Heart right ventricle (tissue), 16 donors: ENCODE measurements around the gene QKI. TPM values are rescaled to one million over a fixed set of nuclear protein-coding genes. Genes with fewer than 3 reads are reported as not detected.

Source experiments
- ATAC-seq, 8 donors: fragments of 200-7000 bp; cut with Tn5 transposase; one replicate each; pipeline ENCODE4 v1.9.1; 2020; ENCODE audit warnings: mild to moderate bottlenecking in 8 of 8, moderate library complexity in 8 of 8, moderate number of reproducible peaks in 1 of 8
- DNase-seq, 2 donors: peaks; one replicate each; pipeline ENCODE4 v3.0.0-alpha.2; 2020
- H3K27ac ChIP-seq, 10 donors: fragments of 200-600 bp; sonication (generic) in 2 of 10; one replicate each; pipeline versions ENCODE4 v1.5.0 to v1.8.0; 2020 to 2022; ENCODE audit warnings: mild to moderate bottlenecking in 3 of 10
- H3K27me3 ChIP-seq, 7 donors: fragments of 200-600 bp; one replicate each; pipeline ENCODE4 v1.8.0; 2021 to 2022; ENCODE audit warnings: mild to moderate bottlenecking in 2 of 7
- H3K36me3 ChIP-seq, 9 donors: fragments of 200-600 bp; sonication (generic) in 1 of 9; one replicate each; pipeline versions ENCODE4 v1.5.0 to v1.8.0; 2020 to 2022; ENCODE audit warnings: mild to moderate bottlenecking in 2 of 9
- H3K4me1 ChIP-seq, 9 donors: fragments of 200-600 bp; sonication (generic) in 1 of 9; one replicate each; pipeline versions ENCODE4 v1.5.0 to v1.8.0; 2020 to 2022; ENCODE audit warnings: mild to moderate bottlenecking in 4 of 9
- H3K4me3 ChIP-seq, 10 donors: fragments of 200-600 bp; sonication (generic) in 2 of 10; one replicate each; pipeline versions ENCODE4 v1.5.0 to v1.8.0; 2020 to 2022; ENCODE audit warnings: mild to moderate bottlenecking in 7 of 10, moderate library complexity in 2 of 10
- H3K9me3 ChIP-seq, 11 donors: fragments of 200-600 bp in 10 of 11; sonication (generic) in 2 of 11; one replicate each; pipeline versions ENCODE4 v1.5.0 to v1.8.0; 2013 to 2022; ENCODE audit warnings: mild to moderate bottlenecking in 2 of 11, control low read depth in 1 of 11, moderate library complexity in 1 of 11
- WGBS, 2 donors: extraction: QIAGEN DNeasy Blood & Tissue Kit; methylation state at CpG; one replicate each; pipeline ENCODE4 v1.1.7; 2013; ENCODE audit warnings: inconsistent platforms in 1 of 2; 5-methylcytosine and 5-hydroxymethylcytosine counted together
- intact Hi-C, 10 donors: fragments of 100-400 bp; cut with DNase I; formaldehyde crosslinking; loops; one replicate each; pipeline versions ENCODE4 v1.11.1 to v1.14.2; 2022
- polyA plus RNA-seq, 2 donors: library from polyadenylated mRNA; stranded (reverse); fragments of 200-250 nt; gene quantifications; one replicate each; pipeline ENCODE4 v1.2.3, GENCODE V29; 2013
- total RNA-seq, 10 donors: library from RNA; stranded (reverse); fragmentation: NEBNext Ultra II Directional in 3 of 10; extraction: Animal tissue kit (Norgen Biotek cat#: 25700) in 3 of 10; gene quantifications; one replicate each; pipeline versions ENCODE4 v1.2.1 to v1.2.4, GENCODE V29; 2021 to 2023
- TF ChIP-seq, protein P1 (sequence below), 9 donors: fragments of 200-600 bp; sonication (generic) in 2 of 9; IDR thresholded peaks; one replicate each; pipeline versions ENCODE4 v1.5.0 to v1.8.0; 2021 to 2022; ENCODE audit warnings: antibody characterized with exemption in 9 of 9, mild to moderate bottlenecking in 5 of 9, moderate library complexity in 1 of 9
- donor health status: Arrhythmogenic right ventricular cardiomyopathy.
- donor health status: ischemic (EF 13 %, LVEDD 7.1; RV severe dilation, severe dysfunction).
- donor health status: healthy with polysubstance abuse.
- donor health status: DM: no; HTN: yes; CAD: no.
- donor health status: DM: no; HTN: no; CAD: no.
- donor health status: ischemic (EF 25% LVEDD 6.9; RV normal size, moderate dysfunction).
- donor health status: ischemic (EF 25% LVEDD 5.7; RV mildly dilated, moderate dysfunction).
- donor health status: healthy.
- donor health status: DM: yes; HTN: yes; CAD: no.
- donor health status: Ischemic cardiomyopathy.
- donor health status: ischemic (EF 35%, LVEDD 5.7; RV mildly dilated, moderate dysfunction).
- donor health status: nonischemic (EF 11% LVEDD 7.7; RV severe dilation, severe dysfunction).
- donor health status: DM: yes; HTN: yes; CAD: no.
- donor health status: PGD.
- donor health status: ischemic (EF 29% LVEDD 5.4; RV normal size, mild dysfunction).
- donor health status: nonischemic (EF 23%, LVEDD 6.1; RV moderate dilation, normal function).

Gene QKI
- total and polyA plus RNA-seq, 12 donors = 74.7 to 551 (median 493) TPM

DNA sequence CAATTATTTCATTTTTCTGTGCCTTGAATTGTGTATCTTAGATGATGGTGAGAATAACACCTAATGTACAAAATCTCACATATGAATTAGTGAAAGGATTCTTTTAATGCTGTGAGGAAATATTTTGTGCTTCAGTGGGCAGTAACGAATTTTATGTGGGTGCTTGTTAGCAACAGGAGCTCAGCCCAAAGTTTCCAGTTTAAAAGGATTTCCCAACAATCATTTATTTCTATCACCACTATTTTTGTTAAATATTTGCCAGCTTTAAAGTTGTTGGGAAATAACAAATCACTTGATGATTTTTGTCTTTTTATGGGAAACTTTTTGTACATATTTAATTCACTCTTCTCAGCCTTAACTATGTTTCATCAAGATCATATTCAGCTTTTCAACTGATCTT is 111.8 kb downstream of the QKI start:
- TF ChIP-seq, protein P1, sequence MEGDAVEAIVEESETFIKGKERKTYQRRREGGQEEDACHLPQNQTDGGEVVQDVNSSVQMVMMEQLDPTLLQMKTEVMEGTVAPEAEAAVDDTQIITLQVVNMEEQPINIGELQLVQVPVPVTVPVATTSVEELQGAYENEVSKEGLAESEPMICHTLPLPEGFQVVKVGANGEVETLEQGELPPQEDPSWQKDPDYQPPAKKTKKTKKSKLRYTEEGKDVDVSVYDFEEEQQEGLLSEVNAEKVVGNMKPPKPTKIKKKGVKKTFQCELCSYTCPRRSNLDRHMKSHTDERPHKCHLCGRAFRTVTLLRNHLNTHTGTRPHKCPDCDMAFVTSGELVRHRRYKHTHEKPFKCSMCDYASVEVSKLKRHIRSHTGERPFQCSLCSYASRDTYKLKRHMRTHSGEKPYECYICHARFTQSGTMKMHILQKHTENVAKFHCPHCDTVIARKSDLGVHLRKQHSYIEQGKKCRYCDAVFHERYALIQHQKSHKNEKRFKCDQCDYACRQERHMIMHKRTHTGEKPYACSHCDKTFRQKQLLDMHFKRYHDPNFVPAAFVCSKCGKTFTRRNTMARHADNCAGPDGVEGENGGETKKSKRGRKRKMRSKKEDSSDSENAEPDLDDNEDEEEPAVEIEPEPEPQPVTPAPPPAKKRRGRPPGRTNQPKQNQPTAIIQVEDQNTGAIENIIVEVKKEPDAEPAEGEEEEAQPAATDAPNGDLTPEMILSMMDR (IDR thresholded peaks at IDR 0.05) = no peak
- Histone ChIP-seq H3K36me3 (peaks cover 0 to 4% (median 0%) of the 10 kb centered on the region in 9 donors), H3K4me3 (no peak overlapping the region), H3K9me3 (no peaks in the 10 kb centered on the region), H3K4me1 (peaks cover 13 to 98% (median 89%) of the 10 kb centered on the region in 9 donors), H3K27me3 (no peaks in the 10 kb centered on the region), H3K27ac (peak overlapping the region in 1 of 10 donors; percentile 18)
- no peak for ATAC-seq
- intact Hi-C loops = no loop called here
- DNase-seq = no peak
- 19 to 36% methylated on average over 1 of the region's 1 CpG for WGBS, 2 donors

DNA sequence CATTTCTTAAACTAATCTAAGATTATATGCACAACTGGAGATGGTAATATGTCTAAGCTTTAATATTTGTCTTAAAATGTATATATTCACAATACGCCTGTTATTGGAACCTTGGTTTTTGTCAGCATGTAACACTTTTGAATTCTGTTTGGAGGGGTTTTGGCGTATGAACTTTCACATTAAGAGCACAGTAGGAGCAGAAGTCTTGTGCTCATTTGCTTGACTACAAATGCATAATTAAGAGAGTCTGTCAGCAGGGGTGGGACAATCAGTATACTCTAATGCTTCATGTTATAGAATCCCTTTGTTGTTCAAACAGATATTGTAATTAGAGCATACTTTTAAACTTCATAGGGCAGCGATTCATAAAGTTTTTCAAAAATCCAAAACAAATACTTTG is 112.8 kb downstream of the QKI start:
- peaks cover 0 to 4% (median 0%) of the 10 kb centered on the region in 9 donors for H3K36me3 ChIP-seq
- no peaks in the 10 kb centered on the region for H3K9me3 ChIP-seq
- H3K4me3 ChIP-seq = no peak overlapping the region
- intact Hi-C loops = no loop called here
- 67 to 78% methylated on average over 3 of the region's 3 CpGs for WGBS, 2 donors
- H3K27me3 ChIP-seq = no peaks in the 10 kb centered on the region
- ATAC-seq (no peak), DNase-seq (no peak)
- peak overlapping the region in 1 of 10 donors; percentile 24 for H3K27ac ChIP-seq
- H3K4me1 ChIP-seq = peaks cover 13 to 98% (median 89%) of the 10 kb centered on the region in 9 donors
- TF ChIP-seq, protein P1 (IDR thresholded peaks at IDR 0.05) = no peak

DNA sequence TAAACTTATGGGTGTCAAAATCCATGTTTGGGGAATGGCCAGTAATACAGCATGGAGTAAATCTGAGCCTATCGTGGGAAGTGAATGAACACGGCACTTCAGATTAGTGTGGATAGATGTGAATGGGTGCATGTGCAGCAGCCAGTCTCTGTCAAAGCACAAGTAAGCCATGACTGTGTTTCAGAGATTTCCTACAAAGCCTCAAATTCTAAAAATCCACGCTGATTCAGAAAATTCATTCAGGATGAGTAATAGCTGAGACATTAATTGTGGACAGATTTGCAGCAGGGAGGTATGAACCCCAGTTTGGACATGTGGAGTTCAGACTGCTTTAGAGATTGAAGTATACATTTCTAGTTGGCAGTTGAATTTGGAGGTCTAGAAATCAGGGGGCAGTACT is 115.1 kb downstream of the QKI start:
- WGBS, 2 donors = 22 to 27% methylated on average over 3 of the region's 3 CpGs
- H3K4me3 ChIP-seq = no peak overlapping the region
- no peak for DNase-seq
- intact Hi-C loops = loop anchor here in 2 of 10 donors (10.0 kb wide), 2 partner anchors 85 to 345 kb away; no protein-coding TSS in a partner anchor
- TF ChIP-seq, protein P1 (IDR thresholded peaks at IDR 0.05) = no peak
- H3K27me3 ChIP-seq = no peaks in the 10 kb centered on the region
- H3K4me1 ChIP-seq = peaks cover 13 to 100% (median 92%) of the 10 kb centered on the region in 9 donors
- H3K9me3 ChIP-seq = no peaks in the 10 kb centered on the region
- peaks cover 0 to 2% (median 0%) of the 10 kb centered on the region in 9 donors for H3K36me3 ChIP-seq
- no peak overlapping the region for H3K27ac ChIP-seq
- ATAC-seq = peak in 5 of 8 donors; percentile 23 to 43 (median 33)

DNA sequence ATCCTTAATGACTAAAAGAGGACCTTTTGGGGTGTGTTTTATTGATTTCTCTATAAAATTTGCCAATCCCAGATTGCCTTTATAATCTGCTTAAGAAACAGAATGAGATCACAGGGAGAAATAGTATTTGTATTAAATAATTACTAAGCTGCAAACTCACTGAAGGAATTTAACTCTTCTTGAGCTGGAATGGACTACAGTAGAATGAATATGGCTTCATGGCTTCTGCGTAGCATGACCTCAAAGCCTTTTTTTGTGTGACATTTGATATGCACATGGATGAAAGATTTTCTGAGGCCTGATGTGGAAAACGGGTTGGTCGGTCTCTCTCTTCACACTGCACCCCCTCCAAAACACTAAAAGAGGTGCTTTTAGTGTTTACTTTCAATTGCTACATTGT is 115.9 kb downstream of the QKI start:
- 33 to 48% methylated on average over 3 of the region's 3 CpGs for WGBS, 2 donors
- Histone ChIP-seq H3K4me1 (peaks cover 13 to 100% (median 95%) of the 10 kb centered on the region in 9 donors), H3K4me3 (no peak overlapping the region), H3K27me3 (no peaks in the 10 kb centered on the region), H3K9me3 (no peaks in the 10 kb centered on the region), H3K27ac (peak overlapping the region in 3 of 10 donors; percentile 13 to 48 (median 39)), H3K36me3 (peaks cover 0 to 8% (median 0%) of the 10 kb centered on the region in 9 donors)
- intact Hi-C loops = loop anchor here in 2 of 10 donors (10.0 kb wide), 2 partner anchors 86 to 346 kb away; no protein-coding TSS in a partner anchor
- DNase-seq (no peak), ATAC-seq (no peak)
- TF ChIP-seq, protein P1 (IDR thresholded peaks at IDR 0.05) = no peak
